ENCODE measurements around the gene MARCHF3. TPM values are rescaled to one million over a fixed set of nuclear protein-coding genes. Genes with fewer than 3 reads are reported as not detected.
A peak's percentile ranks its signal among the peaks of the same experiment; 100 is the strongest.
"Not testable (repeated sequence)": the region's sequence is repeated elsewhere in the genome, so short reads cannot be mapped to it uniquely, and the experiment has no call there.

MARCHF3 gene
- total and polyA plus RNA-seq, 10 of the 15 experiments (the other 5 are each of a cell fraction or from before 2014, with no cell fraction given): 3.6 to 24.1 (median 11.3) TPM

GRCh38 chr5:127023552-127024191 is 6.7 kb downstream of the MARCHF3 start:
- ChIA-PET RAD21 (ENCODE audit: unreplicated experiment) (interaction anchor here (0.7 to 6.8 kb wide), 11 partner anchors 11 to 123 kb away, joined by 3 to 107 read pairs (median 4); no protein-coding TSS in a partner anchor), POLR2A (interaction anchor here (0.6 to 7.5 kb wide), 4 partner anchors 11 to 245 kb away, joined by 3 to 114 read pairs (median 3); no protein-coding TSS in a partner anchor), CTCF (interaction anchor here (0.9 to 5.0 kb wide), 4 partner anchors 8 to 54 kb away, joined by 3 to 32 read pairs (median 14); no protein-coding TSS in a partner anchor), SMC1A (ENCODE audit: uncharacterized antibody, unreplicated experiment) (interaction anchor here (1.0 to 8.0 kb wide), 14 partner anchors 10 to 192 kb away, joined by 3 to 156 read pairs (median 5); no protein-coding TSS in a partner anchor)
- H4K20me1 ChIP-seq (ENCODE audit: control insufficient read depth, insufficient read depth); H3K36me3 ChIP-seq (ENCODE audit: control insufficient read depth in 2 of 2, insufficient read depth in 2 of 2, low read length in 1 of 2); H3K4me3 ChIP-seq; in situ Hi-C loops (cut with MboI); H3K27me3 ChIP-seq (replicated peaks in 1 of 2; ENCODE audit: control insufficient read depth in 2 of 2, insufficient read depth in 2 of 2, low read length in 1 of 2); FAIRE-seq; H3K4me1 ChIP-seq (ENCODE audit: control insufficient read depth, insufficient read depth, low read length); H3K4me2 ChIP-seq (ENCODE audit: control insufficient read depth, insufficient read depth); BruUV-seq (replicated peaks); DNase-seq (ENCODE audit: low read depth, low spot score); H3K27ac ChIP-seq (ENCODE audit: control insufficient read depth, insufficient read depth); H3K9ac ChIP-seq (ENCODE audit: control insufficient read depth, insufficient read depth, low read length); H3K9me3 ChIP-seq (replicated peaks; ENCODE audit: control insufficient read depth, insufficient read depth, low read length); H3K79me2 ChIP-seq (ENCODE audit: control insufficient read depth, insufficient read depth, low read length); H2AFZ ChIP-seq (ENCODE audit: control insufficient read depth, low read depth, low read length): not testable (repeated sequence)
- peak; percentile 6 for ATAC-seq
- 83% methylated on average over 7 of the region's 7 CpGs for WGBS (ENCODE audit: insufficient coverage, insufficient replicate concordance, low lambda C conversion rate, missing lambda C conversion rate)
- intact Hi-C loops (cut with micrococcal nuclease; ENCODE audit: unreplicated experiment): loop anchor here (10.0 kb wide), 1 partner anchor 179 kb away; no protein-coding TSS in a partner anchor

- H4K20me1 ChIP-seq (ENCODE audit: control insufficient read depth, insufficient read depth): no peaks in the 10 kb centered on the region
- H3K9me3 ChIP-seq (replicated peaks; ENCODE audit: control insufficient read depth, insufficient read depth, low read length): no peaks in the 10 kb centered on the region
- WGBS (ENCODE audit: insufficient coverage, insufficient replicate concordance, low lambda C conversion rate, missing lambda C conversion rate): 92% methylated on average over 3 of the region's 3 CpGs
- H3K27ac ChIP-seq (ENCODE audit: control insufficient read depth, insufficient read depth): no peak overlapping the region
- ATAC-seq (no peak), FAIRE-seq (no peak), DNase-seq (ENCODE audit: low read depth, low spot score) (no peak)
- ChIA-PET RAD21 (ENCODE audit: unreplicated experiment) (interaction anchor here (1.3 to 2.3 kb wide), 3 partner anchors 10 to 51 kb away, joined by 3 to 7 read pairs (median 5); no protein-coding TSS in a partner anchor), POLR2A (interaction anchor here (1.2 to 7.5 kb wide), 2 partner anchors 10 to 55 kb away, joined by 3 to 114 read pairs; no protein-coding TSS in a partner anchor), CTCF (interaction anchor here (5.0 kb wide), 1 partner anchor 11 kb away, joined by 25 read pairs; no protein-coding TSS in a partner anchor), SMC1A (ENCODE audit: uncharacterized antibody, unreplicated experiment) (interaction anchor here (0.6 to 8.0 kb wide), 3 partner anchors 16 to 48 kb away, joined by 3 to 68 read pairs (median 5); no protein-coding TSS in a partner anchor)
- in situ Hi-C loops (cut with MboI) (no loop called here), intact Hi-C loops (cut with micrococcal nuclease; ENCODE audit: unreplicated experiment) (loop anchor here (10.0 kb wide), 1 partner anchor 178 kb away; no protein-coding TSS in a partner anchor)
- no peak overlapping the region for H3K4me3 ChIP-seq
- H3K4me1 ChIP-seq (ENCODE audit: control insufficient read depth, insufficient read depth, low read length): no peaks in the 10 kb centered on the region
- H3K27me3 ChIP-seq (replicated peaks in 1 of 2; ENCODE audit: control insufficient read depth in 2 of 2, insufficient read depth in 2 of 2, low read length in 1 of 2): no peaks in the 10 kb centered on the region
- no peaks in the 10 kb centered on the region for H3K36me3 ChIP-seq (ENCODE audit: control insufficient read depth in 2 of 2, insufficient read depth in 2 of 2, low read length in 1 of 2)
- no peak overlapping the region for H3K9ac ChIP-seq (ENCODE audit: control insufficient read depth, insufficient read depth, low read length)
- no peaks in the 10 kb centered on the region for H3K79me2 ChIP-seq (ENCODE audit: control insufficient read depth, insufficient read depth, low read length)
- H3K4me2 ChIP-seq (ENCODE audit: control insufficient read depth, insufficient read depth): no peak overlapping the region
- BruUV-seq (replicated peaks): no TSS peak
- H2AFZ ChIP-seq (ENCODE audit: control insufficient read depth, low read depth, low read length): no peak overlapping the region
- TF ChIP-seq IRF4 (IDR thresholded peaks at IDR 0.05; ENCODE audit: low read depth, low read length) (no peak), WRNIP1 (IDR thresholded peaks at IDR 0.05; ENCODE audit: borderline replicate concordance, low read depth, low read length) (no peak), ZNF592 (IDR thresholded peaks at IDR 0.05) (no peak), STAT1 (conservative IDR thresholded peaks at IDR 0.05) (no peak)
Observed at GRCh38 chr5:127022846-127023245, 7.5 kb downstream of the MARCHF3 start.

Data from GM12878 (cell line).